ENCODE data around the gene RIPPLY2. TPM values are rescaled to one million over a fixed set of nuclear protein-coding genes. Genes with fewer than 3 reads are reported as not detected.

The RIPPLY2 gene
- polyA plus RNA-seq, 1 of the 3 experiments (the other 2 are of a cell fraction): 0.33 TPM

GRCh38 chr6:83838727-83839126 lies 14.4 kb upstream of the RIPPLY2 start (continued):
- TF ChIP-seq USF1 (IDR thresholded peaks at IDR 0.05; ENCODE audit: borderline replicate concordance, low read depth): no peak
- TF ChIP-seq, protein P1, sequence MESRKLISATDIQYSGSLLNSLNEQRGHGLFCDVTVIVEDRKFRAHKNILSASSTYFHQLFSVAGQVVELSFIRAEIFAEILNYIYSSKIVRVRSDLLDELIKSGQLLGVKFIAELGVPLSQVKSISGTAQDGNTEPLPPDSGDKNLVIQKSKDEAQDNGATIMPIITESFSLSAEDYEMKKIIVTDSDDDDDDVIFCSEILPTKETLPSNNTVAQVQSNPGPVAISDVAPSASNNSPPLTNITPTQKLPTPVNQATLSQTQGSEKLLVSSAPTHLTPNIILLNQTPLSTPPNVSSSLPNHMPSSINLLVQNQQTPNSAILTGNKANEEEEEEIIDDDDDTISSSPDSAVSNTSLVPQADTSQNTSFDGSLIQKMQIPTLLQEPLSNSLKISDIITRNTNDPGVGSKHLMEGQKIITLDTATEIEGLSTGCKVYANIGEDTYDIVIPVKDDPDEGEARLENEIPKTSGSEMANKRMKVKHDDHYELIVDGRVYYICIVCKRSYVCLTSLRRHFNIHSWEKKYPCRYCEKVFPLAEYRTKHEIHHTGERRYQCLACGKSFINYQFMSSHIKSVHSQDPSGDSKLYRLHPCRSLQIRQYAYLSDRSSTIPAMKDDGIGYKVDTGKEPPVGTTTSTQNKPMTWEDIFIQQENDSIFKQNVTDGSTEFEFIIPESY (IDR thresholded peaks at IDR 0.05; ENCODE audit: borderline replicate concordance, low read depth): no peak

DNA sequence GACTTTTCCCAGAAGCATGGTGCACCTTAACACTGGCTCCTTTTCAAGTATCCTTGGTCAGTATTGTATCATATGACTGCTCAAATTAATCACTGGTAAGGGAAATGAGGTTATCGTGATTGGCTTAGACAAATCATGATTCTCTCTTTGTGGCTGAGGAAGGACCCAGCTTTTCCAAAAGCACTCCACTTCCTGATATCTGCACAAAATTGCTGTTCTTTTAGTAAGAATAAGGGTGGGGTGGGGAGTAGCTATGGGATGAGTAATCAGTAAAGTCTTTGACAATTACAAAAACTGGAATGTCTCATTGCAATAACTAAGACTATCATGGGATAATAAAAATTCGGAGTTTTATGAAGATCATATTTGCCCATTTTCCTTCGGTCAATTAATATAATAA lies 9.0 kb upstream of the RIPPLY2 start:
- H4K20me1 ChIP-seq (ENCODE audit: insufficient read depth): no peaks in the 10 kb centered on the region

More for the DNA sequence above, 9.0 kb upstream of the RIPPLY2 start:
- H3K36me3 ChIP-seq (replicated peaks in 1 of 2; ENCODE audit: control insufficient read depth in 1 of 2, insufficient read depth in 2 of 2, low read length in 1 of 2): no peaks in the 10 kb centered on the region
- H3K4me1 ChIP-seq (ENCODE audit: control insufficient read depth in 1 of 2, insufficient read depth in 2 of 2, low read depth in 1 of 2, low read length in 1 of 2): no peaks in the 10 kb centered on the region
- H3K4me2 ChIP-seq: no peak overlapping the region
- no peak overlapping the region for H3K4me3 ChIP-seq (ENCODE audit: low read depth in 2 of 2, low read length in 1 of 2)
- no peak for DNase-seq
- H3K27me3 ChIP-seq (ENCODE audit: insufficient read depth): no peaks in the 10 kb centered on the region
- H3F3A ChIP-seq (replicated peaks; ENCODE audit: insufficient read depth): no peaks in the 10 kb centered on the region
- CTCF ChIA-PET: interaction anchor here (1.0 kb wide), 1 partner anchor 9 kb away, joined by 3 read pairs; the partner anchor contains the start of gene RIPPLY2
- no peak overlapping the region for H3K27ac ChIP-seq (ENCODE audit: low read depth in 2 of 2, low read length in 1 of 2)
- H2AFZ ChIP-seq (ENCODE audit: low read depth): no peak overlapping the region
- no peaks in the 10 kb centered on the region for H3K9me2 ChIP-seq
- no peaks in the 10 kb centered on the region for H3K79me2 ChIP-seq (ENCODE audit: insufficient read depth)
- 64% methylated on average over 3 of the region's 3 CpGs for WGBS (ENCODE audit: low lambda C conversion rate)
- TF ChIP-seq MEF2A (IDR thresholded peaks at IDR 0.05; ENCODE audit: borderline replicate concordance, low read depth): no peak
- TF ChIP-seq, protein P2, sequence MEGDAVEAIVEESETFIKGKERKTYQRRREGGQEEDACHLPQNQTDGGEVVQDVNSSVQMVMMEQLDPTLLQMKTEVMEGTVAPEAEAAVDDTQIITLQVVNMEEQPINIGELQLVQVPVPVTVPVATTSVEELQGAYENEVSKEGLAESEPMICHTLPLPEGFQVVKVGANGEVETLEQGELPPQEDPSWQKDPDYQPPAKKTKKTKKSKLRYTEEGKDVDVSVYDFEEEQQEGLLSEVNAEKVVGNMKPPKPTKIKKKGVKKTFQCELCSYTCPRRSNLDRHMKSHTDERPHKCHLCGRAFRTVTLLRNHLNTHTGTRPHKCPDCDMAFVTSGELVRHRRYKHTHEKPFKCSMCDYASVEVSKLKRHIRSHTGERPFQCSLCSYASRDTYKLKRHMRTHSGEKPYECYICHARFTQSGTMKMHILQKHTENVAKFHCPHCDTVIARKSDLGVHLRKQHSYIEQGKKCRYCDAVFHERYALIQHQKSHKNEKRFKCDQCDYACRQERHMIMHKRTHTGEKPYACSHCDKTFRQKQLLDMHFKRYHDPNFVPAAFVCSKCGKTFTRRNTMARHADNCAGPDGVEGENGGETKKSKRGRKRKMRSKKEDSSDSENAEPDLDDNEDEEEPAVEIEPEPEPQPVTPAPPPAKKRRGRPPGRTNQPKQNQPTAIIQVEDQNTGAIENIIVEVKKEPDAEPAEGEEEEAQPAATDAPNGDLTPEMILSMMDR (IDR thresholded peaks at IDR 0.05): no peak
- no peak for TF ChIP-seq SIN3A (IDR thresholded peaks at IDR 0.05; ENCODE audit: borderline replicate concordance, low read depth, low read length)
- no peak for TF ChIP-seq RAD21 (IDR thresholded peaks at IDR 0.05; ENCODE audit: low read length)
- no peak for TF ChIP-seq EP300 (IDR thresholded peaks at IDR 0.05; ENCODE audit: borderline replicate concordance in 1 of 2, low read depth in 1 of 2, low read length in 1 of 2)
- no peak for TF ChIP-seq FOXJ3 (CRISPR knock-in tag; IDR thresholded peaks at IDR 0.05)
- TF ChIP-seq, protein P1 (IDR thresholded peaks at IDR 0.05; ENCODE audit: borderline replicate concordance, low read depth): no peak
- no peak for TF ChIP-seq GABPA (IDR thresholded peaks at IDR 0.05; ENCODE audit: low read depth)
- no peak for TF ChIP-seq JUND (IDR thresholded peaks at IDR 0.05)
- TF ChIP-seq, protein P3, sequence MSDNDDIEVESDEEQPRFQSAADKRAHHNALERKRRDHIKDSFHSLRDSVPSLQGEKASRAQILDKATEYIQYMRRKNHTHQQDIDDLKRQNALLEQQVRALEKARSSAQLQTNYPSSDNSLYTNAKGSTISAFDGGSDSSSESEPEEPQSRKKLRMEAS (IDR thresholded peaks at IDR 0.05; ENCODE audit: low read depth): no peak
- TF ChIP-seq NRF1 (IDR thresholded peaks at IDR 0.05; ENCODE audit: low read depth, low read length): no peak
- no peak for TF ChIP-seq GATA2 (CRISPR knock-in tag; IDR thresholded peaks at IDR 0.05)
- no peak for TF ChIP-seq EZH2phosphoT487 (IDR thresholded peaks at IDR 0.05; ENCODE audit: borderline replicate concordance, low read depth)
- no peak for TF ChIP-seq NFIC (IDR thresholded peaks at IDR 0.05; ENCODE audit: borderline replicate concordance)
- no peak for TF ChIP-seq FOXM1 (IDR thresholded peaks at IDR 0.05; ENCODE audit: low read depth)
- no peak for TF ChIP-seq TEAD4 (IDR thresholded peaks at IDR 0.05; ENCODE audit: borderline replicate concordance, insufficient read depth)
- H3K9me3 ChIP-seq: no peaks in the 10 kb centered on the region
- H3K9ac ChIP-seq: no peak overlapping the region
- POLR2A ChIA-PET: no interaction called here
